Measurements from ENCODE around the gene SMIM21.

SMIM21 gene

GRCh38 chr18:75375341-75375740, 52.2 kb downstream of the SMIM21 start:
- no peak for DNase-seq (ENCODE audit: low read depth, low spot score)
- no peak overlapping the region for H3K4me3 ChIP-seq (ENCODE audit: low read depth, low read length)
- in situ Hi-C loops (cut with HindIII; ENCODE audit: low sequenced_read_pairs) = no loop called here
- no peak for TF ChIP-seq CTCF (IDR thresholded peaks at IDR 0.05; ENCODE audit: low read depth, low read length)

GRCh38 chr18:75374466-75374865, 53.0 kb downstream of the SMIM21 start:
- TF ChIP-seq CTCF (IDR thresholded peaks at IDR 0.05; ENCODE audit: low read depth, low read length) = no peak
- no peak for DNase-seq (ENCODE audit: low read depth, low spot score)
- H3K4me3 ChIP-seq (ENCODE audit: low read depth, low read length) = no peak overlapping the region
- in situ Hi-C loops (cut with HindIII; ENCODE audit: low sequenced_read_pairs) = no loop called here

- in situ Hi-C loops (cut with HindIII; ENCODE audit: low sequenced_read_pairs) = no loop called here
- no peak for DNase-seq (ENCODE audit: low read depth, low spot score)
- no peak for TF ChIP-seq CTCF (IDR thresholded peaks at IDR 0.05; ENCODE audit: low read depth, low read length)
- no peak overlapping the region for H3K4me3 ChIP-seq (ENCODE audit: low read depth, low read length)
Observed at GRCh38 chr18:75369026-75369721, 58.3 kb downstream of the SMIM21 start.

- no peak for DNase-seq (ENCODE audit: low read depth, low spot score)
- TF ChIP-seq CTCF (IDR thresholded peaks at IDR 0.05; ENCODE audit: low read depth, low read length) = no peak
- in situ Hi-C loops (cut with HindIII; ENCODE audit: low sequenced_read_pairs) = no loop called here
- no peak overlapping the region for H3K4me3 ChIP-seq (ENCODE audit: low read depth, low read length)
Observed at GRCh38 chr18:75365837-75366236, 61.7 kb downstream of the SMIM21 start.

GRCh38 chr18:75365254-75365629, 62.3 kb downstream of the SMIM21 start:
- in situ Hi-C loops (cut with HindIII; ENCODE audit: low sequenced_read_pairs) = no loop called here
- no peak for TF ChIP-seq CTCF (IDR thresholded peaks at IDR 0.05; ENCODE audit: low read depth, low read length)
- no peak overlapping the region for H3K4me3 ChIP-seq (ENCODE audit: low read depth, low read length)

GRCh38 chr18:75364512-75365253, 62.8 kb downstream of the SMIM21 start:
- TF ChIP-seq CTCF (IDR thresholded peaks at IDR 0.05; ENCODE audit: low read depth, low read length) = no peak
- peak; percentile 17 for DNase-seq (ENCODE audit: low read depth, low spot score)
- in situ Hi-C loops (cut with HindIII; ENCODE audit: low sequenced_read_pairs) = no loop called here
- no peak overlapping the region for H3K4me3 ChIP-seq (ENCODE audit: low read depth, low read length)

More at GRCh38 chr18:75365254-75365629, 62.3 kb downstream of the SMIM21 start:
- no peak for DNase-seq (ENCODE audit: low read depth, low spot score)
